K562 (cell line): ENCODE measurements around the gene RBMS1.
"Not testable (repeated sequence)": the region's sequence is repeated elsewhere in the genome, so short reads cannot be mapped to it uniquely, and the experiment has no call there.

Experiments used
- FOXM1 ChIP-seq, 2 experiments: fragments of 450-650 bp in 1 of 2; sonication (generic) in 1 of 2; formaldehyde crosslinking in 1 of 2; IDR thresholded peaks; 2 replicates each; pipeline versions ENCODE4 v1.6.1 to v1.9.0; 2017 to 2022; ENCODE audit warnings: low read depth in 2 of 2, mild to moderate bottlenecking in 2 of 2, missing genetic modification reagents in 1 of 2, moderate library complexity in 1 of 2
- USF1 ChIP-seq: sonication (generic); formaldehyde crosslinking; IDR thresholded peaks from 2 replicates; pipeline ENCODE4 v1.9.0; 2022; ENCODE audit warnings: mild to moderate bottlenecking, missing genetic modification reagents
- ZBTB11 ChIP-seq, 3 experiments: fragments of 200-800 bp in 1 of 3; fragments of 250-450 bp in 1 of 3; fragments of 450-650 bp in 1 of 3; sonication (Bioruptor Pico) in 1 of 3; sonication (Bioruptor generic) in 1 of 3; formaldehyde crosslinking in 1 of 3; IDR thresholded peaks; 2 replicates each; pipeline versions ENCODE4 v1.6.1 to v1.8.0; 2016 to 2022; ENCODE audit warnings: mild to moderate bottlenecking in 2 of 3, missing genetic modification characterization in 2 of 3, missing compliant biosample characterization in 1 of 3, moderate library complexity in 1 of 3
- ZBTB49 ChIP-seq: sonication (generic); formaldehyde crosslinking; IDR thresholded peaks from 2 replicates; pipeline ENCODE4 v1.8.0; 2022; ENCODE audit warnings: missing genetic modification reagents, mild to moderate bottlenecking, borderline replicate concordance
- TF ChIP-seq, protein P1 (sequence below), 3 experiments: IDR thresholded peaks in 2 of 3; conservative IDR thresholded peaks in 1 of 3; 2 replicates each; pipeline ENCODE4 v1.5.1; 2011 to 2012; ENCODE audit warnings: low read length in 3 of 3, mild to moderate bottlenecking in 3 of 3, control low read depth in 2 of 3, improper control_type of control experiment in 1 of 3, inconsistent platforms in 1 of 3, low read depth in 1 of 3, mixed read lengths in 1 of 3, moderate library complexity in 1 of 3; ENCODE audit not compliant: insufficient read depth in 2 of 3
- TF ChIP-seq, protein P2 (sequence below): sonication (generic); formaldehyde crosslinking; IDR thresholded peaks from 2 replicates; pipeline ENCODE4 v1.9.0; 2022; ENCODE audit warnings: mild to moderate bottlenecking, missing genetic modification reagents

- TF ChIP-seq, protein P1, sequence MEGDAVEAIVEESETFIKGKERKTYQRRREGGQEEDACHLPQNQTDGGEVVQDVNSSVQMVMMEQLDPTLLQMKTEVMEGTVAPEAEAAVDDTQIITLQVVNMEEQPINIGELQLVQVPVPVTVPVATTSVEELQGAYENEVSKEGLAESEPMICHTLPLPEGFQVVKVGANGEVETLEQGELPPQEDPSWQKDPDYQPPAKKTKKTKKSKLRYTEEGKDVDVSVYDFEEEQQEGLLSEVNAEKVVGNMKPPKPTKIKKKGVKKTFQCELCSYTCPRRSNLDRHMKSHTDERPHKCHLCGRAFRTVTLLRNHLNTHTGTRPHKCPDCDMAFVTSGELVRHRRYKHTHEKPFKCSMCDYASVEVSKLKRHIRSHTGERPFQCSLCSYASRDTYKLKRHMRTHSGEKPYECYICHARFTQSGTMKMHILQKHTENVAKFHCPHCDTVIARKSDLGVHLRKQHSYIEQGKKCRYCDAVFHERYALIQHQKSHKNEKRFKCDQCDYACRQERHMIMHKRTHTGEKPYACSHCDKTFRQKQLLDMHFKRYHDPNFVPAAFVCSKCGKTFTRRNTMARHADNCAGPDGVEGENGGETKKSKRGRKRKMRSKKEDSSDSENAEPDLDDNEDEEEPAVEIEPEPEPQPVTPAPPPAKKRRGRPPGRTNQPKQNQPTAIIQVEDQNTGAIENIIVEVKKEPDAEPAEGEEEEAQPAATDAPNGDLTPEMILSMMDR (IDR thresholded peaks at IDR 0.05 in 2 of 3, conservative IDR thresholded peaks at IDR 0.05 in 1 of 3; ENCODE audit: insufficient read depth in 2 of 3, low read depth in 1 of 3, low read length in 3 of 3) = not testable (repeated sequence)
- TF ChIP-seq USF1 (CRISPR knock-in tag); ZBTB11 (CRISPR knock-in tag; IDR thresholded peaks at IDR 0.05); ZBTB49 (CRISPR knock-in tag); FOXM1 (IDR thresholded peaks at IDR 0.05; ENCODE audit: low read depth); FOXM1 (CRISPR knock-in tag; IDR thresholded peaks at IDR 0.05; ENCODE audit: low read depth): not testable (repeated sequence)
- TF ChIP-seq, protein P2, sequence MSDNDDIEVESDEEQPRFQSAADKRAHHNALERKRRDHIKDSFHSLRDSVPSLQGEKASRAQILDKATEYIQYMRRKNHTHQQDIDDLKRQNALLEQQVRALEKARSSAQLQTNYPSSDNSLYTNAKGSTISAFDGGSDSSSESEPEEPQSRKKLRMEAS (CRISPR knock-in tag) = not testable (repeated sequence)
Observed at GRCh38 chr2:160421646-160422501, 71.7 kb downstream of the RBMS1 start.
